CD4-positive, alpha-beta T cell (primary cell): Measurements from ENCODE around the gene MBD5. TPM values are rescaled to one million over a fixed set of nuclear protein-coding genes. Genes with fewer than 3 reads are reported as not detected.

Source experiments
- ATAC-seq: fragments of 200-7000 bp; cut with Tn5 transposase; one replicate; pipeline ENCODE4 v1.10.0; 2022; ENCODE audit warnings: mild to moderate bottlenecking; ENCODE audit not compliant: poor library complexity
- CTCF ChIA-PET: fragments of 350-600 bp; sonication (Branson Sonifier 250); formaldehyde crosslinking; loops from one replicate; lab custom pipeline; 2021; ENCODE audit warnings: antibody characterized with exemption, inconsistent platforms; lab: Charles Lee
- POLR2A ChIA-PET: fragments of 350-600 bp; sonication (Branson Sonifier 250); formaldehyde crosslinking; loops from one replicate; lab custom pipeline; 2021; ENCODE audit warnings: antibody characterized with exemption, inconsistent platforms; lab: Charles Lee
- DNase-seq, 14 experiments: peaks; one replicate each; pipeline ENCODE4 v3.0.0-alpha.2; 2013 to 2020; ENCODE audit warnings: mixed read lengths in 2 of 14
- H3K27ac ChIP-seq, 2 donors: one replicate each; pipeline versions ENCODE4 v1.5.1 to v1.7.0; 2013; ENCODE audit warnings: low read length in 2 of 2, low read depth in 1 of 2, mild to moderate bottlenecking in 1 of 2
- H3K27me3 ChIP-seq, 2 experiments: 1 replicate in 1 of 2; 2 replicates in 1 of 2; pipeline versions ENCODE4 v1.6.1 to v1.7.0; 2013; ENCODE audit warnings: low read length in 2 of 2, control low read depth in 1 of 2, mild to moderate bottlenecking in 1 of 2, moderate library complexity in 1 of 2; ENCODE audit not compliant: insufficient read depth in 2 of 2, control insufficient read depth in 1 of 2
- H3K36me3 ChIP-seq: one replicate; pipeline ENCODE4 v1.6.1; 2013; ENCODE audit warnings: low read length, control low read depth; ENCODE audit not compliant: insufficient read depth
- H3K4me1 ChIP-seq: one replicate; pipeline ENCODE4 v1.6.1; 2013; ENCODE audit warnings: low read length, control low read depth; ENCODE audit not compliant: insufficient read depth
- H3K4me3 ChIP-seq: one replicate; pipeline ENCODE4 v1.5.1; 2013; ENCODE audit warnings: mild to moderate bottlenecking, low read length, moderate library complexity
- H3K9me3 ChIP-seq, 2 experiments: 1 replicate in 1 of 2; 2 replicates in 1 of 2; pipeline versions ENCODE4 v1.6.1 to v1.7.0; 2013; ENCODE audit warnings: low read length in 2 of 2, mild to moderate bottlenecking in 2 of 2, control low read depth in 1 of 2, moderate library complexity in 1 of 2; ENCODE audit not compliant: control insufficient read depth in 1 of 2, insufficient read depth in 1 of 2
- H3K27ac Mint-ChIP-seq: one replicate; pipeline ENCODE4 v1.8.0; 2020; ENCODE audit warnings: mixed read lengths
- H3K27me3 Mint-ChIP-seq: one replicate; pipeline ENCODE4 v1.8.0; 2021; ENCODE audit warnings: mixed read lengths
- H3K36me3 Mint-ChIP-seq: one replicate; pipeline ENCODE4 v1.8.0; 2021; ENCODE audit warnings: low read depth, mixed read lengths
- H3K4me1 Mint-ChIP-seq: one replicate; pipeline ENCODE4 v1.8.0; 2021; ENCODE audit warnings: low read depth, mixed read lengths
- H3K4me3 Mint-ChIP-seq: one replicate; pipeline ENCODE4 v1.8.0; 2020; ENCODE audit warnings: mild to moderate bottlenecking, mixed read lengths
- H3K9me3 Mint-ChIP-seq: one replicate; pipeline ENCODE4 v1.8.0; 2020; ENCODE audit warnings: mixed read lengths
- CTCF ChIP-seq: fragments of 200-600 bp; IDR thresholded peaks from one replicate; pipeline ENCODE4 v1.8.0; 2022; ENCODE audit warnings: antibody characterized with exemption, mild to moderate bottlenecking
- intact Hi-C, 2 experiments: fragments of 100-400 bp; cut with DNase I in 1 of 2; cut with micrococcal nuclease in 1 of 2; formaldehyde crosslinking; loops; one replicate each; pipeline versions ENCODE4 v1.15.1 to v1.9.0; 2023 to 2025; cut with DNase I, micrococcal nuclease
- total RNA-seq, 174 experiments: library from RNA in 2 of 174; stranded (reverse) in 2 of 174; gene quantifications; one replicate each; pipeline ENCODE4 v1.2.3 and lab custom pipeline; 2021 to 2026

MBD5 gene
- total RNA-seq, 2 experiments from 2014 or later = 49.8 to 52.9 TPM

- no peaks in the 10 kb centered on the region for H3K9me3 ChIP-seq
- no peaks in the 10 kb centered on the region for H3K36me3 ChIP-seq
- no peak overlapping the region for H3K4me3 ChIP-seq
- intact Hi-C loops = no loop called here
- H3K4me3 Mint-ChIP-seq = no peak overlapping the region
- DNase-seq = no peak
- H3K36me3 Mint-ChIP-seq = peaks cover 4% of the 10 kb centered on the region
- H3K27ac ChIP-seq = no peak overlapping the region
- no peak for ATAC-seq
- H3K27me3 ChIP-seq = no peaks in the 10 kb centered on the region
- no peak for TF ChIP-seq CTCF
- H3K4me1 Mint-ChIP-seq = peaks cover 6% of the 10 kb centered on the region
- no peak overlapping the region for H3K27ac Mint-ChIP-seq
- no peaks in the 10 kb centered on the region for H3K9me3 Mint-ChIP-seq
- no peaks in the 10 kb centered on the region for H3K27me3 Mint-ChIP-seq
- POLR2A ChIA-PET = no interaction called here
- CTCF ChIA-PET = no interaction called here
- no peaks in the 10 kb centered on the region for H3K4me1 ChIP-seq
These were observed 50.5 kb downstream of the MBD5 start for GRCh38 chr2:148071351-148071750.

- no peaks in the 10 kb centered on the region for H3K36me3 ChIP-seq
- no peaks in the 10 kb centered on the region for H3K4me1 ChIP-seq
- Mint-ChIP-seq H3K36me3 (no peaks in the 10 kb centered on the region), H3K4me1 (no peaks in the 10 kb centered on the region), H3K9me3 (no peaks in the 10 kb centered on the region), H3K27ac (no peak overlapping the region), H3K27me3 (no peaks in the 10 kb centered on the region), H3K4me3 (no peak overlapping the region)
- no peak for ATAC-seq
- TF ChIP-seq CTCF = no peak
- H3K27ac ChIP-seq = no peak overlapping the region
- intact Hi-C loops = no loop called here
- ChIA-PET CTCF (no interaction called here), POLR2A (no interaction called here)
- no peak for DNase-seq
- H3K27me3 ChIP-seq = no peaks in the 10 kb centered on the region
- no peak overlapping the region for H3K4me3 ChIP-seq
- H3K9me3 ChIP-seq = no peaks in the 10 kb centered on the region
These were observed 75.1 kb downstream of the MBD5 start for GRCh38 chr2:148096012-148096411.

GRCh38 chr2:148102641-148103040, 81.8 kb downstream of the MBD5 start:
- Mint-ChIP-seq H3K27ac (no peak overlapping the region), H3K4me1 (no peaks in the 10 kb centered on the region), H3K36me3 (peaks cover 6% of the 10 kb centered on the region), H3K9me3 (no peaks in the 10 kb centered on the region), H3K27me3 (no peaks in the 10 kb centered on the region), H3K4me3 (no peak overlapping the region)
- no peak for TF ChIP-seq CTCF
- no peak for ATAC-seq
- ChIA-PET POLR2A (interaction anchor here (1.1 kb wide), 1 partner anchor 770 kb away, joined by 3 read pairs; no protein-coding TSS in a partner anchor), CTCF (interaction anchor here (0.7 kb wide), 1 partner anchor 11 kb away, joined by 3 read pairs; no protein-coding TSS in a partner anchor)
- H3K27ac ChIP-seq = no peak overlapping the region
- H3K9me3 ChIP-seq = no peaks in the 10 kb centered on the region
- H3K4me3 ChIP-seq = no peak overlapping the region
- H3K27me3 ChIP-seq = no peaks in the 10 kb centered on the region
- H3K4me1 ChIP-seq = no peaks in the 10 kb centered on the region
- DNase-seq = no peak
- no peaks in the 10 kb centered on the region for H3K36me3 ChIP-seq
- intact Hi-C loops = no loop called here
